H9 (cell line): Measurements from ENCODE around the gene AGBL4. TPM values are rescaled to one million over a fixed set of nuclear protein-coding genes. Genes with fewer than 3 reads are reported as not detected.

Source experiments
- DNase-seq: peaks from one replicate; pipeline ENCODE4 v3.0.0-alpha.2; 2017
- H2AFZ ChIP-seq: one replicate; pipeline ENCODE4 v1.6.1; 2013; ENCODE audit warnings: mild to moderate bottlenecking, low read length, control low read depth, moderate library complexity
- H2AK5ac ChIP-seq: 2 replicates; pipeline ENCODE4 v1.6.1; 2013; ENCODE audit warnings: low read length, control low read depth, mixed read lengths; ENCODE audit not compliant: insufficient read length
- H2BK120ac ChIP-seq: one replicate; pipeline ENCODE4 v1.6.1; 2013; ENCODE audit warnings: low read depth, mild to moderate bottlenecking, low read length, control low read depth, inconsistent platforms; ENCODE audit not compliant: poor library complexity, severe bottlenecking
- H2BK12ac ChIP-seq: 2 replicates; pipeline ENCODE4 v1.6.1; 2013; ENCODE audit warnings: low read length, control low read depth, mixed read lengths, low read depth; ENCODE audit not compliant: insufficient read length
- H2BK15ac ChIP-seq: 2 replicates; pipeline ENCODE4 v1.6.1; 2013; ENCODE audit warnings: low read depth, low read length, control low read depth
- H2BK20ac ChIP-seq: one replicate; pipeline ENCODE4 v1.6.1; 2013; ENCODE audit warnings: low read depth, mild to moderate bottlenecking, low read length, control low read depth, inconsistent platforms; ENCODE audit not compliant: poor library complexity, severe bottlenecking
- H2BK5ac ChIP-seq: 2 replicates; pipeline ENCODE4 v1.6.1; 2013; ENCODE audit warnings: low read length, control low read depth, mixed read lengths; ENCODE audit not compliant: insufficient read length
- H3K14ac ChIP-seq: 2 replicates; pipeline ENCODE4 v1.6.1; 2013; ENCODE audit warnings: low read length, control low read depth; ENCODE audit not compliant: insufficient read depth
- H3K18ac ChIP-seq: 2 replicates; pipeline ENCODE4 v1.6.1; 2013; ENCODE audit warnings: low read depth, mild to moderate bottlenecking, mixed read lengths, low read length, control low read depth; ENCODE audit not compliant: insufficient read length
- H3K23ac ChIP-seq: 2 replicates; pipeline ENCODE4 v1.6.1; 2013; ENCODE audit warnings: low read length, control low read depth, mixed read lengths, low read depth; ENCODE audit not compliant: insufficient read length
- H3K23me2 ChIP-seq: 2 replicates; pipeline ENCODE4 v1.6.1; 2013; ENCODE audit warnings: low read depth, mild to moderate bottlenecking, mixed read lengths, low read length, control low read depth; ENCODE audit not compliant: insufficient read length, poor library complexity, severe bottlenecking
- H3K27ac ChIP-seq: 2 replicates; pipeline ENCODE4 v1.5.1; 2013; ENCODE audit warnings: low read length, control low read depth, mixed read lengths, low read depth; ENCODE audit not compliant: insufficient read length
- H3K27me3 ChIP-seq: 2 replicates; pipeline ENCODE4 v1.6.1; 2013; ENCODE audit warnings: low read length, control low read depth, inconsistent platforms; ENCODE audit not compliant: insufficient read depth
- H3K4ac ChIP-seq: 2 replicates; pipeline ENCODE4 v1.6.1; 2013; ENCODE audit warnings: low read depth, mild to moderate bottlenecking, control low read depth, inconsistent platforms, low read length, moderate library complexity
- H3K4me1 ChIP-seq: 2 replicates; pipeline ENCODE4 v1.6.1; 2013; ENCODE audit warnings: low read length, control low read depth, inconsistent platforms; ENCODE audit not compliant: insufficient read depth
- H3K4me2 ChIP-seq: 2 replicates; pipeline ENCODE4 v1.6.1; 2013; ENCODE audit warnings: low read length, control low read depth, mixed read lengths; ENCODE audit not compliant: insufficient read length, insufficient read depth
- H3K56ac ChIP-seq: 2 replicates; pipeline ENCODE4 v1.6.1; 2013; ENCODE audit warnings: low read depth, mild to moderate bottlenecking, mixed read lengths, low read length, control low read depth; ENCODE audit not compliant: insufficient read length
- H3K79me1 ChIP-seq: 2 replicates; pipeline ENCODE4 v1.6.1; 2013; ENCODE audit warnings: low read depth, mild to moderate bottlenecking, moderate library complexity, low read length, control low read depth, inconsistent platforms; ENCODE audit not compliant: insufficient read depth, poor library complexity, severe bottlenecking
- H3K79me2 ChIP-seq: 2 replicates; pipeline ENCODE4 v1.6.1; 2013; ENCODE audit warnings: low read length, control low read depth, inconsistent platforms; ENCODE audit not compliant: insufficient read depth
- H3K9ac ChIP-seq: 2 replicates; pipeline ENCODE4 v1.6.1; 2013; ENCODE audit warnings: low read length, control low read depth, mixed read lengths; ENCODE audit not compliant: insufficient read length; ENCODE audit errors: extremely low read depth
- H3K9me3 ChIP-seq: one replicate; pipeline ENCODE4 v1.6.1; 2013; ENCODE audit warnings: low read depth, low read length, inconsistent platforms; ENCODE audit not compliant: control insufficient read depth
- H3T11ph ChIP-seq: one replicate; pipeline ENCODE4 v1.6.1; 2013; ENCODE audit warnings: mild to moderate bottlenecking, low read length, control low read depth, inconsistent platforms
- H4K20me1 ChIP-seq: one replicate; pipeline ENCODE4 v1.6.1; 2013; ENCODE audit not compliant: control insufficient read depth, insufficient read length, insufficient read depth
- H4K5ac ChIP-seq: 2 replicates; pipeline ENCODE4 v1.6.1; 2013; ENCODE audit warnings: low read depth, mild to moderate bottlenecking, mixed read lengths, low read length, control low read depth; ENCODE audit not compliant: insufficient read length
- H4K8ac ChIP-seq: replicated peaks from 2 replicates; pipeline ENCODE4 v1.6.1; 2013; ENCODE audit warnings: low read length, control low read depth, mixed read lengths, low read depth; ENCODE audit not compliant: insufficient read length
- H4K91ac ChIP-seq: 2 replicates; pipeline ENCODE4 v1.6.1; 2013; ENCODE audit warnings: low read depth, mild to moderate bottlenecking, moderate library complexity, mixed read lengths, low read length, control low read depth; ENCODE audit not compliant: insufficient read length
- H3K27ac Mint-ChIP-seq, 3 experiments: 2 replicates in 2 of 3; 3 replicates in 1 of 3; pipeline ENCODE4 v1.8.0; 2020 to 2021; ENCODE audit warnings: mixed read lengths in 3 of 3, mild to moderate bottlenecking in 1 of 3, moderate library complexity in 1 of 3
- H3K27me3 Mint-ChIP-seq: 2 replicates; pipeline ENCODE4 v1.8.0; 2021; ENCODE audit warnings: low read depth, mild to moderate bottlenecking, moderate library complexity, mixed read lengths
- H3K36me3 Mint-ChIP-seq, 3 experiments: 2 replicates in 2 of 3; 3 replicates in 1 of 3; pipeline ENCODE4 v1.8.0; 2020 to 2021; ENCODE audit warnings: low read depth in 3 of 3, mixed read lengths in 3 of 3; ENCODE audit not compliant: insufficient read depth in 1 of 3
- H3K4me1 Mint-ChIP-seq, 2 experiments: 2 replicates each; pipeline ENCODE4 v1.8.0; 2020; ENCODE audit warnings: mixed read lengths in 2 of 2
- H3K4me3 Mint-ChIP-seq, 2 experiments: 2 replicates in 1 of 2; 3 replicates in 1 of 2; pipeline ENCODE4 v1.8.0; 2020 to 2021; ENCODE audit warnings: mild to moderate bottlenecking in 2 of 2, mixed read lengths in 2 of 2, moderate library complexity in 1 of 2
- H3K9me3 Mint-ChIP-seq, 2 experiments: 2 replicates in 1 of 2; 3 replicates in 1 of 2; pipeline ENCODE4 v1.8.0; 2020; ENCODE audit warnings: mild to moderate bottlenecking in 2 of 2, mixed read lengths in 2 of 2, moderate library complexity in 1 of 2
- WGBS: extraction: QIAGEN DNeasy Blood & Tissue Kit; methylation state at CpG from one replicate; pipeline ENCODE4 v1.1.7; 2013; ENCODE audit warnings: missing lambda C conversion rate, low lambda C conversion rate, mixed read lengths; ENCODE audit not compliant: insufficient read length; ENCODE audit errors: extremely low coverage; 5-methylcytosine and 5-hydroxymethylcytosine counted together
- total RNA-seq: library from RNA; stranded (reverse); gene quantifications from 2 replicates; pipeline ENCODE4 v1.2.1, GENCODE V29; 2021
- TF ChIP-seq, protein P1 (sequence below): fragments of 200-600 bp; sonication (generic); conservative IDR thresholded peaks from 3 replicates; pipeline ENCODE4 v1.8.0; 2021; ENCODE audit warnings: antibody characterized with exemption, mild to moderate bottlenecking

AGBL4 gene
- total RNA-seq, 1 experiment from 2014 or later: not detected

- no CpG with 5 or more reads among the region's 2 CpGs for WGBS
Measured at GRCh38 chr1:48695161-48695560, 1328.6 kb downstream of the AGBL4 start.

More at GRCh38 chr1:48695161-48695560, 1328.6 kb downstream of the AGBL4 start:
- H4K5ac ChIP-seq: no peak overlapping the region
- no peaks in the 10 kb centered on the region for H3K9me3 ChIP-seq
- H3T11ph ChIP-seq: no peak overlapping the region
- no peaks in the 10 kb centered on the region for H3K4me1 ChIP-seq
- no peak overlapping the region for H3K27ac Mint-ChIP-seq
- no peak overlapping the region for H3K14ac ChIP-seq
- H3K9ac ChIP-seq: no peak overlapping the region
- H3K79me2 ChIP-seq: no peaks in the 10 kb centered on the region
- no peak overlapping the region for H2AFZ ChIP-seq
- H2BK12ac ChIP-seq: no peak overlapping the region
- H4K20me1 ChIP-seq: no peaks in the 10 kb centered on the region
- peaks cover 3% of the 10 kb centered on the region; the same call in 1 of the 2 replicates for H3K27me3 Mint-ChIP-seq
- H3K4me3 Mint-ChIP-seq: no peak overlapping the region
- H2BK5ac ChIP-seq: no peak overlapping the region
- H3K56ac ChIP-seq: no peak overlapping the region
- peaks cover 2 to 7% of the 10 kb centered on the region in 2 experiments; a peak in 1 of 4 replicates for H3K4me1 Mint-ChIP-seq
- no peak overlapping the region for H2BK15ac ChIP-seq
- no peaks in the 10 kb centered on the region for H3K23me2 ChIP-seq
- H3K36me3 Mint-ChIP-seq: no peaks in the 10 kb centered on the region
- no peak overlapping the region for H2BK20ac ChIP-seq
- H3K23ac ChIP-seq: no peak overlapping the region
- H2AK5ac ChIP-seq: no peak overlapping the region
- H3K9me3 Mint-ChIP-seq: no peaks in the 10 kb centered on the region; a peak in 1 of 5 replicates
- H4K91ac ChIP-seq: no peak overlapping the region
- DNase-seq: no peak
- no peak overlapping the region for H3K27ac ChIP-seq
- no peak overlapping the region for H3K18ac ChIP-seq
- TF ChIP-seq, protein P1, sequence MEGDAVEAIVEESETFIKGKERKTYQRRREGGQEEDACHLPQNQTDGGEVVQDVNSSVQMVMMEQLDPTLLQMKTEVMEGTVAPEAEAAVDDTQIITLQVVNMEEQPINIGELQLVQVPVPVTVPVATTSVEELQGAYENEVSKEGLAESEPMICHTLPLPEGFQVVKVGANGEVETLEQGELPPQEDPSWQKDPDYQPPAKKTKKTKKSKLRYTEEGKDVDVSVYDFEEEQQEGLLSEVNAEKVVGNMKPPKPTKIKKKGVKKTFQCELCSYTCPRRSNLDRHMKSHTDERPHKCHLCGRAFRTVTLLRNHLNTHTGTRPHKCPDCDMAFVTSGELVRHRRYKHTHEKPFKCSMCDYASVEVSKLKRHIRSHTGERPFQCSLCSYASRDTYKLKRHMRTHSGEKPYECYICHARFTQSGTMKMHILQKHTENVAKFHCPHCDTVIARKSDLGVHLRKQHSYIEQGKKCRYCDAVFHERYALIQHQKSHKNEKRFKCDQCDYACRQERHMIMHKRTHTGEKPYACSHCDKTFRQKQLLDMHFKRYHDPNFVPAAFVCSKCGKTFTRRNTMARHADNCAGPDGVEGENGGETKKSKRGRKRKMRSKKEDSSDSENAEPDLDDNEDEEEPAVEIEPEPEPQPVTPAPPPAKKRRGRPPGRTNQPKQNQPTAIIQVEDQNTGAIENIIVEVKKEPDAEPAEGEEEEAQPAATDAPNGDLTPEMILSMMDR: no peak
- no peak overlapping the region for H3K4me2 ChIP-seq
- H2BK120ac ChIP-seq: no peak overlapping the region
- no peak overlapping the region for H3K4ac ChIP-seq
- no peaks in the 10 kb centered on the region for H3K79me1 ChIP-seq
- H3K27me3 ChIP-seq: no peaks in the 10 kb centered on the region
- H4K8ac ChIP-seq: no peak overlapping the region
